KMS-11 (cell line): ENCODE results near the gene POGZ.

Source experiments
- H2AFZ ChIP-seq: fragments of 200-600 bp; sonication (generic); 2 replicates; pipeline ENCODE4 v1.6.1; 2016; ENCODE audit warnings: antibody characterized with exemption, mixed run types, low read depth
- H3K27ac ChIP-seq: fragments of 200-600 bp; sonication (generic); 2 replicates; pipeline ENCODE4 v1.6.1; 2016; ENCODE audit warnings: mild to moderate bottlenecking, mixed run types
- H3K27me3 ChIP-seq: fragments of 200-600 bp; sonication (generic); 2 replicates; pipeline ENCODE4 v1.6.1; 2017; ENCODE audit warnings: mild to moderate bottlenecking, low read depth, mixed run types, moderate library complexity; ENCODE audit not compliant: insufficient read depth
- H3K36me3 ChIP-seq: fragments of 200-600 bp; sonication (generic); 2 replicates; pipeline ENCODE4 v1.6.1; 2017; ENCODE audit warnings: mild to moderate bottlenecking, mixed run types; ENCODE audit not compliant: insufficient read depth
- H3K4me1 ChIP-seq: fragments of 200-600 bp; sonication (generic); 2 replicates; pipeline ENCODE4 v1.6.1; 2016; ENCODE audit warnings: mild to moderate bottlenecking, low read depth, mixed run types; ENCODE audit not compliant: poor library complexity, severe bottlenecking
- H3K4me2 ChIP-seq: fragments of 200-600 bp; sonication (generic); 2 replicates; pipeline ENCODE4 v1.7.0; 2016; ENCODE audit warnings: mild to moderate bottlenecking, mixed run types
- H3K4me3 ChIP-seq: fragments of 200-600 bp; sonication (generic); IDR thresholded peaks from 2 replicates; pipeline ENCODE4 v1.6.1; 2017; ENCODE audit warnings: low read depth, low read length, mixed read lengths; ENCODE audit not compliant: insufficient read depth
- H3K79me2 ChIP-seq: fragments of 200-600 bp; sonication (generic); 2 replicates; pipeline ENCODE4 v1.6.1; 2016; ENCODE audit warnings: low read depth, mixed run types; ENCODE audit not compliant: insufficient read depth
- H3K9ac ChIP-seq: fragments of 200-600 bp; sonication (generic); 2 replicates; pipeline ENCODE4 v1.6.1; 2016; ENCODE audit warnings: mild to moderate bottlenecking, mixed run types
- H4K20me1 ChIP-seq: fragments of 200-600 bp; sonication (generic); 2 replicates; pipeline ENCODE4 v1.6.1; 2016; ENCODE audit warnings: mild to moderate bottlenecking, mixed run types; ENCODE audit not compliant: insufficient read depth
- CTCF ChIP-seq: fragments of 200-600 bp; sonication (generic); conservative IDR thresholded peaks from 2 replicates; pipeline ENCODE4 v1.6.1; 2017; ENCODE audit warnings: low read depth, mild to moderate bottlenecking, antibody characterized with exemption, low read length, moderate library complexity, mixed read lengths

POGZ gene

GRCh38 chr1:151477066-151477465, 17.8 kb upstream of the POGZ start:
- Histone ChIP-seq H4K20me1 (no peaks in the 10 kb centered on the region), H3K36me3 (no peaks in the 10 kb centered on the region), H2AFZ (no peak overlapping the region), H3K4me1 (peaks cover 34% of the 10 kb centered on the region), H3K9ac (no peak overlapping the region), H3K27ac (no peak overlapping the region), H3K4me3 (no peak overlapping the region), H3K27me3 (no peaks in the 10 kb centered on the region), H3K4me2 (no peak overlapping the region), H3K79me2 (no peaks in the 10 kb centered on the region)
- no peak for TF ChIP-seq CTCF

- Histone ChIP-seq H3K36me3 (no peaks in the 10 kb centered on the region), H3K4me2 (peak overlapping the region; percentile 35), H3K9ac (no peak overlapping the region; the same call in 1 of the 2 replicates), H3K79me2 (no peaks in the 10 kb centered on the region), H3K27ac (peak overlapping the region; percentile 19; the same call in 1 of the 2 replicates), H4K20me1 (no peaks in the 10 kb centered on the region), H3K4me1 (peaks cover 34% of the 10 kb centered on the region), H2AFZ (peak overlapping the region; percentile 36), H3K4me3 (no peak overlapping the region), H3K27me3 (no peaks in the 10 kb centered on the region)
- TF ChIP-seq CTCF: no peak
Observed at GRCh38 chr1:151476083-151476482, 16.8 kb upstream of the POGZ start.

GRCh38 chr1:151475175-151475574, 15.9 kb upstream of the POGZ start:
- H3K9ac ChIP-seq: peak overlapping the region; percentile 0; the same call in 1 of the 2 replicates
- no peaks in the 10 kb centered on the region for H3K27me3 ChIP-seq
- H3K27ac ChIP-seq: peak overlapping the region; percentile 50
- H3K36me3 ChIP-seq: no peaks in the 10 kb centered on the region
- H3K4me1 ChIP-seq: peaks cover 34% of the 10 kb centered on the region
- no peaks in the 10 kb centered on the region for H3K79me2 ChIP-seq
- peak overlapping the region; percentile 37 for H3K4me2 ChIP-seq
- peak overlapping the region; percentile 25 for H2AFZ ChIP-seq
- peak overlapping the region; percentile 24 for H3K4me3 ChIP-seq
- H4K20me1 ChIP-seq: no peaks in the 10 kb centered on the region
- no peak for TF ChIP-seq CTCF

GRCh38 chr1:151474745-151475144, 15.5 kb upstream of the POGZ start:
- Histone ChIP-seq H3K27ac (peak overlapping the region; percentile 50), H3K27me3 (no peaks in the 10 kb centered on the region), H3K4me1 (peaks cover 34% of the 10 kb centered on the region), H2AFZ (peak overlapping the region; percentile 25), H3K4me3 (peak overlapping the region; percentile 24), H4K20me1 (no peaks in the 10 kb centered on the region), H3K36me3 (no peaks in the 10 kb centered on the region), H3K79me2 (no peaks in the 10 kb centered on the region), H3K9ac (peak overlapping the region; percentile 0; the same call in 1 of the 2 replicates), H3K4me2 (peak overlapping the region; percentile 37)
- no peak for TF ChIP-seq CTCF
